ENCODE results near the gene BNC2.

DNA sequence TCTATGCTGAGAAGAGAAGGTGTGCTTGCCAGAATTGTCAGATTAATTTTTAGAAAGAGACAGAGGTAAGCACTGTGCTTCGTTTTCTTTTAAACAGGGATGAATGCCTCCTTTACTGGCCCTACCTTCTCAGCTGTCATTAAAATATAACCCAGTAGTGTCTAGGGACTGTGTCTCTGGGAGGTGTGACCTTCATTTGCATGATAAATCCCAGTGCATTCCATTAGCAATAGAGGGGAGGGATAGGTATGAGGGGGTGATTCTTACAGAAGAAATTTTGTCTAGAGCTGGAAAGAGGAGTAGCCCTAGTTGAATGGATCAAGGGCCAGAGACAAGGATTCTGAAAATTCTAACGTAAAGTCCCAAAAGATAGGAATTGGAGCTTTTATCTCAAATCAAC lies 351.5 kb downstream of the BNC2 start:
- TF ChIP-seq, protein P1, sequence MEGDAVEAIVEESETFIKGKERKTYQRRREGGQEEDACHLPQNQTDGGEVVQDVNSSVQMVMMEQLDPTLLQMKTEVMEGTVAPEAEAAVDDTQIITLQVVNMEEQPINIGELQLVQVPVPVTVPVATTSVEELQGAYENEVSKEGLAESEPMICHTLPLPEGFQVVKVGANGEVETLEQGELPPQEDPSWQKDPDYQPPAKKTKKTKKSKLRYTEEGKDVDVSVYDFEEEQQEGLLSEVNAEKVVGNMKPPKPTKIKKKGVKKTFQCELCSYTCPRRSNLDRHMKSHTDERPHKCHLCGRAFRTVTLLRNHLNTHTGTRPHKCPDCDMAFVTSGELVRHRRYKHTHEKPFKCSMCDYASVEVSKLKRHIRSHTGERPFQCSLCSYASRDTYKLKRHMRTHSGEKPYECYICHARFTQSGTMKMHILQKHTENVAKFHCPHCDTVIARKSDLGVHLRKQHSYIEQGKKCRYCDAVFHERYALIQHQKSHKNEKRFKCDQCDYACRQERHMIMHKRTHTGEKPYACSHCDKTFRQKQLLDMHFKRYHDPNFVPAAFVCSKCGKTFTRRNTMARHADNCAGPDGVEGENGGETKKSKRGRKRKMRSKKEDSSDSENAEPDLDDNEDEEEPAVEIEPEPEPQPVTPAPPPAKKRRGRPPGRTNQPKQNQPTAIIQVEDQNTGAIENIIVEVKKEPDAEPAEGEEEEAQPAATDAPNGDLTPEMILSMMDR (IDR thresholded peaks at IDR 0.05; ENCODE audit: insufficient read depth, low read length) = no peak
- no peak for TF ChIP-seq POLR2AphosphoS5 (IDR thresholded peaks at IDR 0.05; ENCODE audit: low read depth)
- no peak for TF ChIP-seq GABPA (IDR thresholded peaks at IDR 0.05; ENCODE audit: low read depth)
- no peak for TF ChIP-seq SPI1 (IDR thresholded peaks at IDR 0.05; ENCODE audit: borderline replicate concordance, low read depth)
